Endothelial cell of umbilical vein (primary cell): ENCODE data around the gene GADL1. TPM values are rescaled to one million over a fixed set of nuclear protein-coding genes. Genes with fewer than 3 reads are reported as not detected.

Source experiments
- BruUV-seq: library from RNA; stranded (reverse); fragments of 400-500 nt; replicated peaks from 2 replicates; lab custom pipeline; 2021; lab: Mats Ljungman, UMichigan
- CTCF ChIA-PET: fragments of 300-600, 350-600 bp; sonication (Branson Sonifier 250); formaldehyde crosslinking; loops from one replicate; lab custom pipeline; 2021; ENCODE audit warnings: antibody characterized with exemption, inconsistent platforms; lab: Charles Lee
- POLR2A ChIA-PET: fragments of 300-600, 350-600 bp; sonication (Branson Sonifier 250); formaldehyde crosslinking; loops from one replicate; lab custom pipeline; 2021; ENCODE audit warnings: antibody characterized with exemption, inconsistent platforms; lab: Charles Lee
- DNase-seq: peaks from one replicate; pipeline ENCODE4 v3.0.0-alpha.2; 2011; ENCODE audit warnings: low read depth, low spot score
- FAIRE-seq: peaks from 2 replicates; lab custom pipeline; 2011; peaks lifted over from hg19 to GRCh38; lab: Jason Lieb, UNC
- H2AFZ ChIP-seq: 2 replicates; pipeline ENCODE4 v1.6.0; 2012; ENCODE audit warnings: low read depth, low read length, control low read depth, inconsistent platforms
- H3K27ac ChIP-seq: 2 replicates; pipeline ENCODE4 v1.5.1; 2011; ENCODE audit warnings: low read depth, mild to moderate bottlenecking, control low read depth, low read length, moderate library complexity; ENCODE audit not compliant: insufficient read depth
- H3K27me3 ChIP-seq, 2 experiments: 2 replicates each; pipeline versions ENCODE4 v1.6.0 to v1.6.1; 2011; ENCODE audit warnings: low read length in 2 of 2, mixed read lengths in 1 of 2; ENCODE audit not compliant: control insufficient read depth in 2 of 2, insufficient read depth in 2 of 2
- H3K36me3 ChIP-seq, 2 experiments: 2 replicates in 1 of 2; 3 replicates in 1 of 2; pipeline ENCODE4 v1.5.1; 2011; ENCODE audit warnings: low read length in 2 of 2, mild to moderate bottlenecking in 1 of 2, moderate library complexity in 1 of 2; ENCODE audit not compliant: control insufficient read depth in 2 of 2, insufficient read depth in 2 of 2; ENCODE audit errors: extremely low read depth in 1 of 2
- H3K4me1 ChIP-seq: 3 replicates; pipeline ENCODE4 v1.5.1; 2011; ENCODE audit warnings: mild to moderate bottlenecking, low read length; ENCODE audit not compliant: control insufficient read depth, insufficient read depth; ENCODE audit errors: extremely low read depth
- H3K4me2 ChIP-seq: 2 replicates; pipeline ENCODE4 v1.6.1; 2011; ENCODE audit warnings: low read length, control low read depth, mixed read lengths; ENCODE audit not compliant: insufficient read depth
- H3K4me3 ChIP-seq, 3 experiments: fragments of 200-600 bp in 1 of 3; sonication (generic), shearing (Covaris generic) in 1 of 3; replicated peaks in 1 of 3; 2 replicates each; pipeline ENCODE4 v1.5.1; 2011 to 2016; ENCODE audit warnings: control low read depth in 3 of 3, low read length in 3 of 3, mild to moderate bottlenecking in 2 of 3, inconsistent platforms in 1 of 3, low read depth in 1 of 3, moderate library complexity in 1 of 3; ENCODE audit not compliant: insufficient read depth in 1 of 3
- H3K79me2 ChIP-seq: 2 replicates; pipeline ENCODE4 v1.6.0; 2012; ENCODE audit warnings: low read length, inconsistent platforms; ENCODE audit not compliant: control insufficient read depth, insufficient read depth
- H3K9ac ChIP-seq: replicated peaks from 2 replicates; pipeline ENCODE3; 2011; ENCODE audit warnings: low read length, control low read depth; ENCODE audit not compliant: insufficient read depth; ENCODE audit errors: extremely low read depth
- H3K9me1 ChIP-seq: replicated peaks from 3 replicates; pipeline ENCODE4 v1.6.0; 2011; ENCODE audit warnings: mild to moderate bottlenecking, low read length; ENCODE audit not compliant: control insufficient read depth, insufficient read depth; ENCODE audit errors: extremely low read depth
- H3K9me3 ChIP-seq: replicated peaks from 2 replicates; pipeline ENCODE4 v1.5.1; 2012; ENCODE audit warnings: low read length, inconsistent platforms; ENCODE audit not compliant: control insufficient read depth, insufficient read depth
- H4K20me1 ChIP-seq: replicated peaks from 2 replicates; pipeline ENCODE3; 2011; ENCODE audit warnings: mild to moderate bottlenecking, low read length; ENCODE audit not compliant: control insufficient read depth, insufficient read depth; ENCODE audit errors: extremely low read depth
- CTCF ChIP-seq, 2 donors: IDR thresholded peaks; 1 replicate in 1 of 2; 2 replicates in 1 of 2; pipeline ENCODE4 v1.5.1; 2011; ENCODE audit warnings: low read length in 2 of 2, mild to moderate bottlenecking in 2 of 2, moderate library complexity in 2 of 2, control low read depth in 1 of 2, inconsistent platforms in 1 of 2, low read depth in 1 of 2; ENCODE audit not compliant: insufficient read depth in 1 of 2; ENCODE audit errors: extremely low read depth in 1 of 2
- EZH2 ChIP-seq: IDR thresholded peaks from 2 replicates; pipeline ENCODE4 v1.6.1; 2012; ENCODE audit warnings: borderline replicate concordance, low read depth, mild to moderate bottlenecking, moderate library complexity, low read length, inconsistent platforms; ENCODE audit not compliant: severe bottlenecking
- FOS ChIP-seq: IDR thresholded peaks from 2 replicates; pipeline ENCODE4 v1.6.1; 2011; ENCODE audit warnings: mild to moderate bottlenecking, low read length, moderate library complexity, borderline replicate concordance; ENCODE audit not compliant: insufficient read depth
- GATA2 ChIP-seq: IDR thresholded peaks from 2 replicates; pipeline ENCODE4 v1.7.0; 2011; ENCODE audit warnings: low read depth, mild to moderate bottlenecking, moderate library complexity, mixed read lengths, low read length; ENCODE audit not compliant: insufficient read length, insufficient read depth
- JUN ChIP-seq: IDR thresholded peaks from 2 replicates; pipeline ENCODE4 v1.6.1; 2011; ENCODE audit warnings: borderline replicate concordance, low read depth; ENCODE audit not compliant: insufficient read length, insufficient read depth
- MAX ChIP-seq: IDR thresholded peaks from 2 replicates; pipeline ENCODE4 v1.6.1; 2011; ENCODE audit not compliant: insufficient read depth, insufficient read length
- MYC ChIP-seq: IDR thresholded peaks from one replicate; pipeline ENCODE4 v1.6.1; 2011; ENCODE audit warnings: mild to moderate bottlenecking, low read depth, low read length
- POLR2A ChIP-seq: IDR thresholded peaks from 2 replicates; pipeline ENCODE4 v1.6.1; 2012; ENCODE audit warnings: low read depth, mild to moderate bottlenecking, control low read depth, low read length
- POLR2AphosphoS5 ChIP-seq: IDR thresholded peaks from 2 replicates; pipeline ENCODE4 v1.6.1; 2012; ENCODE audit warnings: low read depth, mild to moderate bottlenecking, control low read depth, low read length, moderate library complexity; ENCODE audit not compliant: insufficient read depth
- dilution Hi-C: fragments of 300-500 bp; cut with MboI; formaldehyde crosslinking; loops from one replicate; pipeline ENCODE4 v1.15.0; 2019; ENCODE audit warnings: low sequenced_read_pairs; ENCODE audit not compliant: extremely low pct_ligation_motif_present
- intact Hi-C: fragments of 100-400 bp; cut with micrococcal nuclease; formaldehyde crosslinking; loops from one replicate; pipeline ENCODE4 v1.10.0; 2022
- polyA plus RNA-seq, 4 experiments: library from polyadenylated mRNA; depleted of rRNA in 3 of 4; stranded (reverse) in 3 of 4; unstranded in 1 of 4; fragments of >200 nt; gene quantifications; 2 replicates each; pipeline versions ENCODE4 v1.2.1 to v1.2.3, GENCODE V29; 2011 to 2012; ENCODE audit warnings: missing spikeins in 1 of 4
- total RNA-seq: library from RNA; stranded (reverse); gene quantifications from 2 replicates; pipeline ENCODE4 v1.2.3, GENCODE V29; 2021

Gene GADL1
- total and polyA plus RNA-seq, 2 donors (not counting 3 experiments of a cell fraction or from before 2014, with no cell fraction given): not detected

GRCh38 chr3:30768046-30768445, 126.4 kb downstream of the GADL1 start:
- no peak for DNase-seq
- no peak overlapping the region for H3K4me3 ChIP-seq
- TF ChIP-seq MYC (no peak), EZH2 (no peak), FOS (no peak), GATA2 (no peak), JUN (no peak), POLR2AphosphoS5 (no peak)
- BruUV-seq: no TSS peak
- peaks cover 0 to 3% of the 10 kb centered on the region in 2 experiments for H3K27me3 ChIP-seq
- no peak for FAIRE-seq
- no peaks in the 10 kb centered on the region for H4K20me1 ChIP-seq
- intact Hi-C loops: loop anchor here (1.0 to 5.0 kb wide), 5 partner anchors 364 to 999 kb away; partner anchors contain the start of gene STT3B
- dilution Hi-C loops: loop anchor here (25.0 kb wide), 1 partner anchor 731 kb away; no protein-coding TSS in a partner anchor
- ChIA-PET CTCF (interaction anchor here (0.6 to 6.6 kb wide), 19 partner anchors 9 to 782 kb away, joined by 3 to 125 read pairs (median 3); no protein-coding TSS in a partner anchor), POLR2A (no interaction called here)
- H3K79me2 ChIP-seq: no peaks in the 10 kb centered on the region
- no peaks in the 10 kb centered on the region for H3K9me1 ChIP-seq
- H2AFZ ChIP-seq: no peak overlapping the region
- no peak overlapping the region for H3K9ac ChIP-seq
- H3K27ac ChIP-seq: no peak overlapping the region
- H3K4me2 ChIP-seq: no peak overlapping the region
- no peaks in the 10 kb centered on the region for H3K36me3 ChIP-seq
- no peaks in the 10 kb centered on the region for H3K9me3 ChIP-seq
- H3K4me1 ChIP-seq: no peaks in the 10 kb centered on the region

- BruUV-seq: no TSS peak
- intact Hi-C loops: loop anchor here (5.0 kb wide), 2 partner anchors 766 to 1001 kb away; partner anchors contain the start of gene STT3B
- no peaks in the 10 kb centered on the region for H3K9me1 ChIP-seq
- no peaks in the 10 kb centered on the region for H3K4me1 ChIP-seq
- no peaks in the 10 kb centered on the region for H3K9me3 ChIP-seq
- no peak for TF ChIP-seq JUN
- no peak for TF ChIP-seq MAX
- no peak for TF ChIP-seq FOS
- TF ChIP-seq MYC: no peak
- TF ChIP-seq POLR2A: no peak
- TF ChIP-seq GATA2: no peak
- no peak for TF ChIP-seq EZH2
- no peak for TF ChIP-seq POLR2AphosphoS5
- no peak for TF ChIP-seq CTCF (IDR thresholded peaks at IDR 0.05; ENCODE audit: extremely low read depth in 1 of 2, insufficient read depth in 1 of 2, low read depth in 1 of 2, low read length in 2 of 2)
- no peaks in the 10 kb centered on the region for H4K20me1 ChIP-seq
- no peaks in the 10 kb centered on the region for H3K36me3 ChIP-seq
- dilution Hi-C loops: loop anchor here (25.0 kb wide), 1 partner anchor 729 kb away; no protein-coding TSS in a partner anchor
- no peaks in the 10 kb centered on the region for H3K79me2 ChIP-seq
- peaks cover 0 to 3% of the 10 kb centered on the region in 2 experiments for H3K27me3 ChIP-seq
- H3K4me3 ChIP-seq: no peak overlapping the region
- no peak overlapping the region for H2AFZ ChIP-seq
- POLR2A ChIA-PET: no interaction called here
- CTCF ChIA-PET: interaction anchor here (6.6 kb wide), 1 partner anchor 364 kb away, joined by 125 read pairs; no protein-coding TSS in a partner anchor
- FAIRE-seq (no peak), DNase-seq (no peak)
- no peak overlapping the region for H3K27ac ChIP-seq
- no peak overlapping the region for H3K9ac ChIP-seq
- H3K4me2 ChIP-seq: no peak overlapping the region
Measured at GRCh38 chr3:30766522-30766921, 127.9 kb downstream of the GADL1 start.
